Activated T-cell treated with anti-CD3 and anti-CD28 coated beads for 24 hours (primary cell): ENCODE data around the gene MOGAT1.
"Not testable (repeated sequence)": the region's sequence is repeated elsewhere in the genome, so short reads cannot be mapped to it uniquely, and the experiment has no call there.

Source experiments
- DNase-seq: peaks from one replicate; pipeline ENCODE4 v3.0.0-alpha.2; 2020; ENCODE audit warnings: low read depth

The MOGAT1 gene

GRCh38 chr2:222743251-222743812, 71.9 kb downstream of the MOGAT1 start:
- DNase-seq, result no peak

- DNase-seq, result no peak
These were observed 74.5 kb downstream of the MOGAT1 start for GRCh38 chr2:222745836-222746559.

- no peak for DNase-seq
These were observed 76.2 kb downstream of the MOGAT1 start for GRCh38 chr2:222747526-222748160.

GRCh38 chr2:222750533-222750932, 79.1 kb downstream of the MOGAT1 start:
- DNase-seq, result no peak

GRCh38 chr2:222751238-222751637, 79.8 kb downstream of the MOGAT1 start:
- DNase-seq, result no peak

GRCh38 chr2:222751821-222752719, 80.6 kb downstream of the MOGAT1 start:
- no peak for DNase-seq

- no peak for DNase-seq
These were observed 81.3 kb downstream of the MOGAT1 start for GRCh38 chr2:222752746-222753145.

- DNase-seq, result no peak
These were observed 81.9 kb downstream of the MOGAT1 start for GRCh38 chr2:222753251-222753824.

- DNase-seq, result no peak
These were observed 83.0 kb downstream of the MOGAT1 start for GRCh38 chr2:222754324-222754930.

GRCh38 chr2:222755593-222755992, 84.1 kb downstream of the MOGAT1 start:
- DNase-seq, result not testable (repeated sequence)

GRCh38 chr2:222756362-222756831, 84.9 kb downstream of the MOGAT1 start:
- DNase-seq, result no peak

- no peak for DNase-seq
These were observed 85.6 kb downstream of the MOGAT1 start for GRCh38 chr2:222756951-222757650.
